Measurements from ENCODE around the gene CCDC51. TPM values are rescaled to one million over a fixed set of nuclear protein-coding genes. Genes with fewer than 3 reads are reported as not detected.
A peak's percentile ranks its signal among the peaks of the same experiment; 100 is the strongest.

CCDC51 gene
- total and polyA plus RNA-seq, 2 of the 13 experiments (the other 11 are each of a cell fraction or from before 2014, with no cell fraction given): 18.1 to 29.4 TPM

- intact Hi-C loops (cut with micrococcal nuclease; ENCODE audit: unreplicated experiment): no loop called here
- Histone ChIP-seq H3K9me3 (ENCODE audit: low read length) (no peaks in the 10 kb centered on the region), H3K27me3 (ENCODE audit: control insufficient read depth in 1 of 2, insufficient read depth in 2 of 2, low read length in 2 of 2) (no peaks in the 10 kb centered on the region), H3K4me1 (ENCODE audit: insufficient read depth, low read length) (peaks cover 19% of the 10 kb centered on the region), H3K4me3 (replicated peaks in 1 of 3; ENCODE audit: insufficient read depth in 1 of 3, low read depth in 2 of 3, low read length in 3 of 3) (no peak overlapping the region), H3K4me2 (ENCODE audit: low read depth, low read length) (no peak overlapping the region), H3K9ac (ENCODE audit: insufficient read depth, low read depth, low read length) (no peak overlapping the region), H2AFZ (ENCODE audit: low read length) (no peak overlapping the region), H3K36me3 (replicated peaks in 1 of 2; ENCODE audit: control insufficient read depth in 1 of 2, insufficient read depth in 2 of 2, low read length in 2 of 2) (peaks cover 76 to 99% of the 10 kb centered on the region in 2 experiments), H4K20me1 (ENCODE audit: insufficient read depth, low read length) (peaks cover 41% of the 10 kb centered on the region; the same call in 1 of the 2 replicates), H3K27ac (ENCODE audit: extremely low read length, insufficient read depth, low read length) (no peak overlapping the region), H3K79me2 (ENCODE audit: insufficient read depth, low read length) (peaks cover 24% of the 10 kb centered on the region)
- no peak for ATAC-seq
- DNase-seq (ENCODE audit: low spot score): no peak
- TF ChIP-seq ZNF773 (CRISPR knock-in tag; IDR thresholded peaks at IDR 0.05; ENCODE audit: borderline replicate concordance): no peak
- 0 out of 2 replicates have a peak, but pooled peaks have one; percentile 34 for TF ChIP-seq ZFYVE20 (CRISPR knock-in tag; IDR thresholded peaks at IDR 0.05; ENCODE audit: borderline replicate concordance, low read depth)
- ChIA-PET POLR2A (interaction anchor here (1.6 to 11.1 kb wide), 4 partner anchors 12 to 28 kb away, joined by 3 to 130 read pairs (median 7); partner anchors contain the start of genes ATRIP, CCDC51, PLXNB1 and TMA7), CTCF (ENCODE audit: low intra/inter-chr PET ratio, low total read pairs) (no interaction called here)
- FAIRE-seq: no peak
- BruUV-seq (replicated peaks): no TSS peak
- in situ Hi-C loops (cut with HindIII; ENCODE audit: extremely low pct_ligation_motif_present, low pct_unique_long_range_greater_than_20kb): no loop called here
- 100% methylated on average over 5 of the region's 9 CpGs for WGBS (ENCODE audit: low lambda C conversion rate)
Observed at GRCh38 chr3:48418651-48419050, 21.3 kb downstream of the CCDC51 start.

- H3K36me3 ChIP-seq (replicated peaks in 1 of 2; ENCODE audit: control insufficient read depth in 1 of 2, insufficient read depth in 2 of 2, low read length in 2 of 2): peaks cover 78 to 99% of the 10 kb centered on the region in 2 experiments
- intact Hi-C loops (cut with micrococcal nuclease; ENCODE audit: unreplicated experiment) (no loop called here), in situ Hi-C loops (cut with HindIII; ENCODE audit: extremely low pct_ligation_motif_present, low pct_unique_long_range_greater_than_20kb) (no loop called here)
- no peak overlapping the region for H3K4me2 ChIP-seq (ENCODE audit: low read depth, low read length)
- H2AFZ ChIP-seq (ENCODE audit: low read length): no peak overlapping the region
- no peak for ATAC-seq
- no peak for FAIRE-seq
- H3K4me3 ChIP-seq (replicated peaks in 1 of 3; ENCODE audit: insufficient read depth in 1 of 3, low read depth in 2 of 3, low read length in 3 of 3): no peak overlapping the region
- peaks cover 18% of the 10 kb centered on the region for H3K79me2 ChIP-seq (ENCODE audit: insufficient read depth, low read length)
- CTCF ChIA-PET (ENCODE audit: low intra/inter-chr PET ratio, low total read pairs): no interaction called here
- no peak overlapping the region for H3K9ac ChIP-seq (ENCODE audit: insufficient read depth, low read depth, low read length)
- 100% methylated on average over 11 of the region's 17 CpGs for WGBS (ENCODE audit: low lambda C conversion rate)
- H3K9me3 ChIP-seq (ENCODE audit: low read length): no peaks in the 10 kb centered on the region
- no peak for DNase-seq (ENCODE audit: low spot score)
- no peak overlapping the region for H3K27ac ChIP-seq (ENCODE audit: extremely low read length, insufficient read depth, low read length)
- peaks cover 38% of the 10 kb centered on the region; the same call in 1 of the 2 replicates for H4K20me1 ChIP-seq (ENCODE audit: insufficient read depth, low read length)
- no TSS peak for BruUV-seq (replicated peaks)
- peaks cover 14% of the 10 kb centered on the region for H3K4me1 ChIP-seq (ENCODE audit: insufficient read depth, low read length)
- POLR2A ChIA-PET: interaction anchor here (1.6 to 11.1 kb wide), 3 partner anchors 12 to 29 kb away, joined by 4 to 130 read pairs (median 10); partner anchors contain the start of genes ATRIP and PLXNB1
- H3K27me3 ChIP-seq (ENCODE audit: control insufficient read depth in 1 of 2, insufficient read depth in 2 of 2, low read length in 2 of 2): no peaks in the 10 kb centered on the region
- 0 out of 2 replicates have a peak, but pooled peaks have one; percentile 33 for TF ChIP-seq POLR2G (IDR thresholded peaks at IDR 0.05; ENCODE audit: low read depth, low read length)
- no peak for TF ChIP-seq ZNF850 (CRISPR knock-in tag; conservative IDR thresholded peaks at IDR 0.05)
- peak; percentile 72 for TF ChIP-seq RBFOX2 (IDR thresholded peaks at IDR 0.05; ENCODE audit: low read depth, low read length)
- no peak for TF ChIP-seq ZNF644 (CRISPR knock-in tag; IDR thresholded peaks at IDR 0.05; ENCODE audit: low read depth)
- no peak for TF ChIP-seq HMGXB3 (CRISPR knock-in tag; IDR thresholded peaks at IDR 0.05; ENCODE audit: borderline replicate concordance)
- no peak for TF ChIP-seq CSRNP2 (CRISPR knock-in tag; conservative IDR thresholded peaks at IDR 0.05; ENCODE audit: low read depth)
- peak; percentile 79 for TF ChIP-seq AGO2 (optimal IDR thresholded peaks at IDR 0.05; ENCODE audit: low read depth, low read length)
Observed at GRCh38 chr3:48418140-48418539, 21.8 kb downstream of the CCDC51 start.

Measured in HepG2 (cell line).